Umbilical cord (tissue), 2 donors: ENCODE results near the gene RRP15. TPM values are rescaled to one million over a fixed set of nuclear protein-coding genes. Genes with fewer than 3 reads are reported as not detected.

Experiments used
- DNase-seq: peaks from one replicate; pipeline ENCODE4 v3.0.0-alpha.2; 2015; ENCODE audit warnings: low spot score
- total RNA-seq: library from RNA; depleted of rRNA; stranded (reverse); fragments of >200 nt; gene quantifications from one replicate; pipeline ENCODE4 v1.2.3, GENCODE V29; 2014; ENCODE audit warnings: low replicate concordance; ENCODE audit not compliant: insufficient read depth

The RRP15 gene
- total RNA-seq, 1 donor from 2014 or later = 12.0 TPM

DNA sequence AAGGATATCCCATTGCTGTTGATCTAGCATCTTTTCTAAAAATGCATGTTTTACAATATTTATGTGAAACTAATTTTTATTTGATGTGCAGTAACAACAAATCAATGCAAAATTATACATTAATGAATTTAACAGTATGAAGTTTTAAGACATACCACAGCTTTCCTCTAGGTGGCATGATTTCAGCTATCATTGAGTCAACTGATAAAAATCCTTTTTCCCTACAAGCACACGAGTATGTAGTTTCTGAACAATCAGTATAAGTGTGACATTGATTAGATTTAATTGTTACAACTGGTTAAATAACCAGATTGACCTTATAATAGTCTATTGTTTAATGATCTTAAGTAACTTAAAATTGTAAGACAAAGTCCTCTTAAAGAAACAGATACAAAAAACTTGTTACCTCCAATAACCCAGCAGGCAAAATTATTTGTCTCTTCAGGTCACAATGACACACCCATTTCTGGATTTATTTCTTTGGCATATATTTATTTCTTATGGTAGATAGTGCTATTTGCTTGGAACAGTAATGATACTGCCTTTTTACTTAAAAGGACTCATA is 54.3 kb downstream of the RRP15 start:
- DNase-seq = peak; percentile 61

DNA sequence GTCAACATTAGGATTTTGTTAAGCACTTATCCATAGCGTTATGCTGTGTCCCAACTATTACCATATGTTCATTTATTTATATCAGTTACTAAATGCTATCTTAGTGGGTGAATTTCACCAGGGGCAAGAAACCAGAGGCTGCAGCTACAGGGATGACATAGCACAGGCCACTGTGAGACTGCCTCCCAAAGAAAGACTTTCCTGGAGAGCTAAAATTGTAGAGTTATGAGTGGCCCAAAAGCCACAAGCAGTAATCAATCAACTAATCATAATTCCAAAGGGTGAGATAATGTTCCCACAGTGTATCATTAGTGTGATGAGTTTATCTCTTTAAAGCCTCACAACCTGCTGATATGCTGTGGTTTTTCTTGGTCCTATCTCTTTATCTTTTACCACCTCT is 56.2 kb downstream of the RRP15 start:
- DNase-seq = no peak

DNA sequence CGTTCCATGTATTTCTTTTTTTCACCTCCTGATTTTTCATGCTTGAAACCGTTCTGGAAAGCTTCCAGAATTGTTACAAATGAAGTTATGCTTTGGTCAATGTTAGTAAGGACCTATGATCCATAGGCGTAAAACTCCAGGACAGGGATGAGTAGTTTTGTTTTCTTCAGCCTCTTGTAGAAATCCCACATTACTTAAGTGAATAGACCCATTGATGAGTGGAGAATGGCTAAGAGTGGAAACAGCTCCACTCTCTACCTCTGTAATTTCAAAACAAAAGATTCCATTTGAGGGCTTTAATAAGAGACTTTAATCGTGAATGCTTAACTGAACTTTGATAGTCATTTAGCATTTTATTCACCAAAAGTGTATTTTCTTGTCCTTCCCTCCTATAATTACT is 57.0 kb downstream of the RRP15 start:
- DNase-seq = no peak

DNA sequence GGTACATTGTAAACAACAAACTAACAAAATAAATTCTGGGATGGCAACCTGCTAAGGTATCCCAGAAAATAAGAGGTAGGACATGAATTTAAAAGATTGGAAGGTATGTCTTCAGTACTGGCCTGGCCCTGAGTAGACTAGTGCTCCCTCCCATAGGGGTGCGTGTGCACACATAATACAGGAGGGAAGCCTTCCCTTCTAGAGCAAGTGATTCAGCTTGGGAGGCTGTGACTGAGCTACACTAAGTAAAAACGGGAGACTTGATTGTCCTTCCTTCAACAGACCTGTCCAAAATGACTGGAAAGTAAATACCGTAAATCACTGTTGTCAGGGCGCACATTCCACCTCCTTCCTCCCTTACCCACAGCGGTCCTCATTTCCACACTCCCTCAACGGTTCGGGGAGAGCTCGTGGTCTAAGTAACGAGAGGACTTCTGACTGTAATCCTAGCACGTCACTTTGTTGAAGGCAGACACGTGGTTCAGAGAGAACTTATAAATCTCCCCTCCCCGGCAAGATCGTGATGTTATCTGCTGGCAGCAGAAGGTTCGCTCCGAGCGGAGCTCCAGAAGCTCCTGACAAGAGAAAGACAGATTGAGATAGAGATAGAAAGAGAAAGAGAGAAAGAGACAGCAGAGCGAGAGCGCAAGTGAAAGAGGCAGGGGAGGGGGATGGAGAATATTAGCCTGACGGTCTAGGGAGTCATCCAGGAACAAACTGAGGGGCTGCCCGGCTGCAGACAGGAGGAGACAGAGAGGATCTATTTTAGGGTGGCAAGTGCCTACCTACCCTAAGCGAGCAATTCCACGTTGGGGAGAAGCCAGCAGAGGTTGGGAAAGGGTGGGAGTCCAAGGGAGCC is 60.0 kb downstream of the RRP15 start, which contains the start of gene TGFB2:
Gene TGFB2, plus strand, starts transcription at position 523 of the 859 bp plus-strand sequence. CDS start 1,366 bp downstream, outside the sequence.
- DNase-seq = peak; percentile 86

DNA sequence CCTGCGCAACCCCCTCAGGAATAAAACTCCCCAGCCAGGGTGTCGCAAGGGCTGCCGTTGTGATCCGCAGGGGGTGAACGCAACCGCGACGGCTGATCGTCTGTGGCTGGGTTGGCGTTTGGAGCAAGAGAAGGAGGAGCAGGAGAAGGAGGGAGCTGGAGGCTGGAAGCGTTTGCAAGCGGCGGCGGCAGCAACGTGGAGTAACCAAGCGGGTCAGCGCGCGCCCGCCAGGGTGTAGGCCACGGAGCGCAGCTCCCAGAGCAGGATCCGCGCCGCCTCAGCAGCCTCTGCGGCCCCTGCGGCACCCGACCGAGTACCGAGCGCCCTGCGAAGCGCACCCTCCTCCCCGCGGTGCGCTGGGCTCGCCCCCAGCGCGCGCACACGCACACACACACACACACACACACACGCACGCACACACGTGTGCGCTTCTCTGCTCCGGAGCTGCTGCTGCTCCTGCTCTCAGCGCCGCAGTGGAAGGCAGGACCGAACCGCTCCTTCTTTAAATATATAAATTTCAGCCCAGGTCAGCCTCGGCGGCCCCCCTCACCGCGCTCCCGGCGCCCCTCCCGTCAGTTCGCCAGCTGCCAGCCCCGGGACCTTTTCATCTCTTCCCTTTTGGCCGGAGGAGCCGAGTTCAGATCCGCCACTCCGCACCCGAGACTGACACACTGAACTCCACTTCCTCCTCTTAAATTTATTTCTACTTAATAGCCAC is 60.7 kb downstream of the RRP15 start:
- peak; percentile 78 for DNase-seq

DNA sequence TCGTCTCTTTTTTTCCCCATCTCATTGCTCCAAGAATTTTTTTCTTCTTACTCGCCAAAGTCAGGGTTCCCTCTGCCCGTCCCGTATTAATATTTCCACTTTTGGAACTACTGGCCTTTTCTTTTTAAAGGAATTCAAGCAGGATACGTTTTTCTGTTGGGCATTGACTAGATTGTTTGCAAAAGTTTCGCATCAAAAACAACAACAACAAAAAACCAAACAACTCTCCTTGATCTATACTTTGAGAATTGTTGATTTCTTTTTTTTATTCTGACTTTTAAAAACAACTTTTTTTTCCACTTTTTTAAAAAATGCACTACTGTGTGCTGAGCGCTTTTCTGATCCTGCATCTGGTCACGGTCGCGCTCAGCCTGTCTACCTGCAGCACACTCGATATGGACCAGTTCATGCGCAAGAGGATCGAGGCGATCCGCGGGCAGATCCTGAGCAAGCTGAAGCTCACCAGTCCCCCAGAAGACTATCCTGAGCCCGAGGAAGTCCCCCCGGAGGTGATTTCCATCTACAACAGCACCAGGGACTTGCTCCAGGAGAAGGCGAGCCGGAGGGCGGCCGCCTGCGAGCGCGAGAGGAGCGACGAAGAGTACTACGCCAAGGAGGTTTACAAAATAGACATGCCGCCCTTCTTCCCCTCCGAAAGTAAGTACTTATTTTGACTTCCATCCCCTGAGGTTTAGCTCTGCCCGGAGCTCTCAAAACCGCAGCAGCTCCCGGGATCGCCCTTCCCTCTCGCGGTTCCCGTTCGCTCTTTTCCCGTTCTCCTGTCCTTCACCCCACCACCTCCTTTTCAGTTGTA is 61.5 kb downstream of the RRP15 start:
- DNase-seq = peak; percentile 59

DNA sequence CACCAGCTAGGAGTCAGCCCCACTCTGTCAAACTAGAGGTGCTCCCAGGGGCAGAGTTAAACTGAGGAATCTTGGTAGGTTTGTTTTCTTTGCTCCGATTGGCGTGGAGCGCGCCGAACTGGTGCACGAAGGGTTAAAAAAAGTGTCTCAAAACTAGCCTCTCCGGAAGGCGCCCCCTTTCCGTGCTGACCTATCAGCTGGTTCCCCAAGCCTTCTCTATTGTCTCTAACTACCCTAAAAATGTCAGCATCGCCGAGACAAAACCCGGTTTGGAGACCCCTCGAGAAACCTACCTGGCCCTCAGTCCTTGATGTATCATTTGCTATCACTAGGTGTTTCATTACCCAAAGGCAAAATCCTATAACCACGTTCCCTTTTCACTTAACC is 62.2 kb downstream of the RRP15 start:
- DNase-seq = peak; percentile 72

DNA sequence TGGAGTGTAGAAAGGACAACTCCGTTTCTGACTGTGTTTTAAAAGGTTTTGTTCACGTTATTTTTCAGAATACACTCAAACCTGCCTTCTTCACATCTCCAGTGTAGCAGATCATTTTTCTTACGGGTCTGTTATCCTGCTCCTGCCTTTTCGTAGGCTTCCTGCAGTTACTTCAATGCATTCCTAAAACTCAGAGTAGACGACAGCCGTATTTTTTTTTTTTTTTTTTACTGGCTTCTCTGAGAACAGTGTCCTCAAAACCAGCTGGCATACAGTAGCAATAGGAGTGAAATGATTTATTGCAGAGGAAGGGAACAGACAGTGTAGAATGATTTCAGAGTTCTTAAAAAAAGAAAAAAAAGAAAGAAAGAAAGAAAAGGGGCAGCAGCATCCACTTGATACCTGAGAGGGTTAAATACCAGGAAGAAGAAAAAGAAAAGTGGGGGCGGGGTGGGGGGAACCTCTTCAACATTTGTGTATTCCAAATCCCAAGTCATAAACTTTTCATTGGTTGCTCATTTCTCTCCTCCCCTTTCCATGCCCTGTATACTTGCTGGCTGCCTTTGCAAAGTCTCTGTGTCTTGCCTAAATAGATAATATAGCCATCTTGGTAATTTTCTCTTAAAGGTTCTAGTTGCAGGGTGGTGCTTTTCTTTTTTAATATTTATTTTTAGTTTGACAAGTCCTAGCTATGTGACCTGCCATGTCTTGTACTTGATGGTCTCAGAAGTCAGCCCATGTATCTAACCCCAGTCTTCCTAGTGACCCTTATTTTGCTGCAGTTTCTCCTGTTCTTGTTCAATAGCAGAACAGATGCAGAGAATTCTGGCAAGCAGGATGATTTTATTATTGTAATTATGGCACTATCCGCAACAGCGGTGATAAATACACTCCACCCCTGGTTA is 62.9 kb downstream of the RRP15 start:
- DNase-seq = peak; percentile 94

DNA sequence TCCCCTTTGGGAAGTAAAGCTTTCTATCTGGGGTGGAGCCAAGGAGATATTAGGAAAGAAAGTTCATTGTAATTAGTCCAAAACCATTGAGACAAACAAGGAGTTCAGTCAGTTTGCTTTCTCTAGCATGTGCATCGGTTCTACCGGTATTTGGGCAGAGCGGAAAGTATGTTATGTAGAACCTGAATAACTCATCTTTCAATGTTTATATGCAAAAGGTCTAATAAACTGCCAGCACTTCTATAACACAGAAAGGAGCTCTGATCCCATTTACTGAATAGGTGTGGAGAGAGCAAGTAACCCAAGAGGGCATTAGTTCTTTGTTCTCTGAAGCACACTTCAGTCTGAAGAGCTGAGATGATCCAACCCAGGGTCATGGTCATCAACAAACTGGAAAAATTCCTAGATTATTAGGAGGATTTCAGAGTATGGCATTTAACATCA is 63.6 kb downstream of the RRP15 start:
- no peak for DNase-seq

DNA sequence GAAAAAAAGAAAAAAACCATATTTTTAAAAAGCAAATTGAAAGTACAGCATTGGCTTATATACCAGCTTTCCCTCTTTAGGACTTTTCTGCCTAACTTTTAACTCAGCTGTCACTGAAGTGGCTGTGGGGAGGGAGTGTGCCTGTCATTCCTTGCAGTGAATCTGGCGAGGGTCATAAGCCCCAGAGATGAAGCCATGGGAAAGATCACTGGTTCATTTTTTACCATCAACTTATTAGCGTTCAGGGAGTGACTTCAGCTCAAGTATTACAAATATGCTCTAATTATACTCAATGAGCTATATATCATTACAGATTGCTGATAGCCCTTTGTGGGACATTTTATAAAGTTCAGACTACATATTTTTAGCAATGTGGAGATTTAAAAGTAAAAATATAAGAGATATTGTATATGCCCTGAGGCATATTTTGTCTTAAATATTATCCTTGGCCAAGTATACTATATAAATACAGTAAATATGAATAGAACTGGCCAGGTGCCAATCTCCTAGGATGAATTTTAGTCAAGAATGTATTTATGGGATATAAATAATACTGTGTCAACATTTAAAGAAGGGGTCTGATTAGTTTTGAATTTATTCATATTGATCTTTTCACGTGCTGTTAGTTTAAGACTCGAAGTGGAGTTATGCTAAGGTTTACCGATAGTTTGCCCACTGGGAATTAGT is 64.4 kb downstream of the RRP15 start:
- peak; percentile 54 for DNase-seq

DNA sequence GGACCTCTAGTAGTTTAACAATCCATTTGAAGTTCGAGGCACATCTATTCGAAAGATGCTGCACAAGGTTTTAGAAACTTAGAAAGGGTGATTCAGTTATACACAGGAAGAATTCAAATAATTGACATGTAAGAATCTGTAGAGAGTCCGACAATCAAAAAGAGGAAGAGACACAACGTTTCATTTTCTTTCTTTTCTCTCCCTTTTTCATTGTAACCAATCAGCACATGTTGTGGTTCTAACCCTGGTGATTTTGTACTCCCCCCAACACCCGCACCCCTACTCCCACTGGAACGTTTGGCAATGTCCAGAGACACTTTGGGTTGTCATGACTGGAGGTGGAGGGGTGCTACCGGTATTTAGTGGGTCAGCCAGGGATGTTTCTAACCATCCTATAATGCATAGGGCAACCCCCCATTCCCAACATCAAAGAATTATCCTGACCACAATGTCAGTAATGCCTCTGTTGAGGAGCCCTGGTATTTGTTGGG is 65.0 kb downstream of the RRP15 start:
- no peak for DNase-seq

DNA sequence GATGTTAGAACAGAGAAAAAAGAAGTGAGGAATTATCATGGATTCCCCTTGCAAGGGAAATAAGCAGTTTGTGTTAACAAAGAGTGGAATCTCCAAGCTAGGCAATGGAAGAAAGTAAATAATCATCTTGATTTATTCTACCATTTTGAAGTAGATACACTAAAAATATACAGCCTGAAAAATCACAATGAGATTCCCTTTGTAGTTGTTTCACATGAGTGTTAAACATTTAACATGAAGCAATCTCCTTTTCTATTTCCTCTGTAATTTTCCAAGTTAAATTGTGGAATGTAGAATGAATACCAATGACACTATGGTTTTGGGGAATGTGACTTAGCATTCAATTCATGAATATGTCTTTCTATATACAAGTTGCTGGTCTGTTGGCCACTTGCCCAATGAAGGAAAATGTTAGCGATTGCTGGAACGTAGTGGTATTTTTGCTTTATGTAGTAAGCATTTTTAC is 65.7 kb downstream of the RRP15 start:
- DNase-seq = peak; percentile 72

DNA sequence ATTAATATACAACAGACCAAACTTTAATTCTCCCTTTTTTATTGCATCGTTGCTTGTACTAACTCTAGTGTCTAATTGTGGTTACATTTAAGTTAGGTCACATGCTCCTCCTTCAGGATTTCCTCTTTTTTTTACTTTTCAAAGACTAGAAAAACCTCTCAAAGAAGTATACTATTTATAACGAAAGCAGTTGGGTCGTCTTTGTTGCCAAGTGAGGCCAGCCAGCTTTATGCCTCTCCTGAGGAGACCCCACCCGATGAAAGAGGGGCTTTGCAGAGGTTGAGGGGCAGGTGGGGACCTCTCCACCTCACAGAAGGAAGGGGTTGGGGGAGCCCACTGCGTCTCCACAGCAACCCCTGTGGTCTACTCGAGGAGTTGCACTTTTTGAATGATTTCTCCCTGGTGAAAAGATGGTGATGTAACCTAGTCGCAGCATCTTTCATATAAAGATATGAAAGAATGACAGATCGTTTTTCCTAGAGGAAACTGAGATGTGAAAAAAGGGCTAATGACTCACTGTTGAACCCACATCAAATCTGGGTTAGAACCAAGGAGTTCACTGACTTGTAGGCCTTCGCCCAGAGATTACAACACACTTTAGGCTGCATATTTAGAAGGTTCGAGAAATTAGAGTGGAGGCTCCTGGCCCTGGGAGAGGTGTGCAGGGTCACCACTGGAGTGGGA is 66.4 kb downstream of the RRP15 start:
- DNase-seq = no peak

DNA sequence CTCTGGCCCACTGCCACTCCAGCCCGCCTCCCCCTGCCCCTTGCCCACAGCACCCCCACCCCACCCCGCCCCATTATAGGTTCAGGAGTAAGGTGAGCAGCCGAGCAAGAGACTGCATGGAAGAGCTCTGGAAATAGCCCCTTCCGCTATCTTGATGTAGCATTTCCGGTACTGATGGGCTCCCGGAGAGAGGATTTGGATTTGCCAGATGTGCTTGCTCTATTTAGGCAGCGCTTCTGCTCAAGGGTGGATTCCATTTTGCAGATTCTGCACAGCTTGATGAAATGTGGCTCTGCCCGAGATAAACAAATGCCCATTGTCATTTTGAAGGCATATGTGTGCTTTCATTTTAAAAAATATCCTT is 67.0 kb downstream of the RRP15 start:
- DNase-seq = no peak

DNA sequence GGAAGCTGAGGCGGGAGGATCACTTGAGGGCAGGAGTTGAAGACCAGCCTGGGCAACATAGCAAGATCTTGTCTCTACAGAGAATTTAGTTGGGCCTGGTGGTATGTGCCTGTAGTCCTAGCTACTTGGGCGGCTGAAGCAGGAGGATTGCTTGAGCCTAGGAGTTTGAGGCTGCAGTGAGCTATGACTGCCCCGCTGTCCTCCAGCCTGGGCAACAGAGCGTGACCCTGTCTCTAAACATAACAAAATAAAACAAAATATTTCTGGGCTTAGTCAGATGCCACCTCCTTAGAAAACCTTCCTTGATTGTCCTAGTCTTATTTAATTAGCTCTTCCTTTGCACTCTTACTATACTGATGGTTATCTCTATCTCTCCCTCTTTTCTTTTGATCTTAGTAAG is 68.6 kb downstream of the RRP15 start:
- DNase-seq = no peak

DNA sequence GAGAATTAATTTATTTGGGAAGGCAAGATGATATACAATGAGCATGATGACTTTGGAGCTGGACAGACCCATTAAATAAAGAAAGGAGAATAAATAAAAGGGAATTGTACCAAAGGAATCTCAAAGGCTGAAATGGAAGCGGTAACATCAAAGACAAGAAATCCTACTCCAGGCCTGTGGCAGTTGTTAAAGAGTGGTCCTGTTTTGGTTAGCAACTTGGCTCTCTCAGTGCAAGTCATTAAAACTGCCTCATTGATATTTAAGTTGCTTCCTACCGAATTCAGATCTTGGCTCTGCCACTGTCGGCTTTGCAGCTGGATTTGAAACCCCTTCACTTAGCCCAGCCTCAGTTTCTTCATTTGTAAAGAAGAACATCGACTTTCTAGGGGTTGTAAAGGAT is 70.2 kb downstream of the RRP15 start:
- no peak for DNase-seq

DNA sequence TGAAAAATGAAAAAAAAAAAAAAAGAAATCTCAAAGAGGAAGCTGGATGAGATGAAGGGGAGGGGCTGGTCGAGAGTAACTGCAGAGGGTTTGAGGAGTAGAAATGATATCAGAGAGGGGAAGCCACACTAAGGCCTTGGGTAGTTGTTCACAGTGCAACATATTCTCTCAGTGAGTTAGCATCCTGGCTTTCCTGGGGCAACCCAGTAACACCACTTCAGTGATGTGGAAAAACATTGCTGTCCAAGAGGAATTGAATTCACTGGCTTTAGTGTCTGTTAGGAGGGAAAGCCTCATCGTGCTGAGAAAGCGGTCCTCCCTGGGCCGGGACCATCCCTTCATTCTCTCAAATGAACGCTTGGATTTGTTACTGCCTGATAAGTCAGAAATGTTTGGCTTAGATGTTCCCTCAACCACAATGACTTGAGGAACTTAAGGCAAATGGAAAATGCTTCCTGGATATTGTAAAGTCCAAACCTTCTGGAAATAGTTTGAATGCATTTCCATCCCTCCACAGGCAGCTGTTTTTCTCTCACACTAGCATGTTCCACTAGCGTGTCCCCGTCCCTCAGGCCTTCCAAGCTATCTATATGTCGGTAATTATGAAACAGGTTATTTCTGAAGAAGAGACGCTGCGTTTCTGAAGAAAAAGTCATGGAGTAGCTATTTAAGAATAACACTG is 72.3 kb downstream of the RRP15 start:
- DNase-seq = peak; percentile 59

DNA sequence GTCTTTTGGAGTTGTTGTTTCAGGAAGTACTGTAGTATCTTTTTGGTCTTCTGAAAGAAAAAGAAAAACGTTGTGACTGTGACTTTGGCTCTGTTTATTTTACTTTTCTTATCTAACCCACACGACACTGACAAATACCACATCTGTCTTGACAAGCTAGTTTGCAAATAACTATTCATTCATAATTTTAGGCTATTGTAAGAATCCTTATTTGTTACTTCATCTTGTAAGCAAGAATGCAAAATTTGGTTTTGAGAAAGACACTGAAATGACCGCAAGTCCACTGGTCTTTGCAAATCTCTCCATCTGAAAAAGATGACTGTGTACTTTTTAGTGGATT is 72.8 kb downstream of the RRP15 start:
- no peak for DNase-seq
